Thyroid gland (tissue), 4 donors: Measurements from ENCODE around the gene AKR1E2.

ENCODE experiments used
- POLR2A ChIP-seq, 2 donors: fragments of 450-650 bp; IDR thresholded peaks; one replicate each; pipeline ENCODE4 v1.6.1; 2017; ENCODE audit warnings: antibody characterized with exemption in 2 of 2, mild to moderate bottlenecking in 2 of 2, moderate library complexity in 1 of 2
- TF ChIP-seq, protein P1 (sequence below), 6 experiments: fragments of 200-600 bp in 3 of 6; fragments of 450-650 bp in 3 of 6; sonication (generic) in 3 of 6; IDR thresholded peaks; one replicate each; pipeline ENCODE4 v1.5.1; 2016 to 2019; ENCODE audit warnings: antibody characterized with exemption in 6 of 6, mild to moderate bottlenecking in 2 of 6, inconsistent platforms in 1 of 6, moderate library complexity in 1 of 6

DNA sequence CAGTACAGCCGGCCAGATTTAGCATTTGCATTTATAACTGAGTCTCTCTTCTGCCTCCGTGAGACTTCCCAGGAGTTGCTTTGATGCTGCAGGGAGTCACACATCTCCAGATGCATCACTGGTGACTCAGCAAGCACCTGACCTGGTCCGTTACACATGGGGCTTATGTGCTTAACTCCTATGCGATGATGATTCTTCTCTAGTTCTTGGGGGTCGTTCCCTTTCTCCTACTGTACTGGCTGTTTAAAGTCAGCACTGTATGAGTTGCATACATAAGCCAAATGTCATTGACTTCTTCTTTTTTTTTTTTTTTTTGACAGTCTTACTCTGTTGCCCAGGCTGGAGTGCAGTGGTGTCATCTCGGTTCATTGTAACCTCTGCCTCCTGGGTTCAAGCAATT is 13.0 kb upstream of the AKR1E2 start:
- TF ChIP-seq, protein P1, sequence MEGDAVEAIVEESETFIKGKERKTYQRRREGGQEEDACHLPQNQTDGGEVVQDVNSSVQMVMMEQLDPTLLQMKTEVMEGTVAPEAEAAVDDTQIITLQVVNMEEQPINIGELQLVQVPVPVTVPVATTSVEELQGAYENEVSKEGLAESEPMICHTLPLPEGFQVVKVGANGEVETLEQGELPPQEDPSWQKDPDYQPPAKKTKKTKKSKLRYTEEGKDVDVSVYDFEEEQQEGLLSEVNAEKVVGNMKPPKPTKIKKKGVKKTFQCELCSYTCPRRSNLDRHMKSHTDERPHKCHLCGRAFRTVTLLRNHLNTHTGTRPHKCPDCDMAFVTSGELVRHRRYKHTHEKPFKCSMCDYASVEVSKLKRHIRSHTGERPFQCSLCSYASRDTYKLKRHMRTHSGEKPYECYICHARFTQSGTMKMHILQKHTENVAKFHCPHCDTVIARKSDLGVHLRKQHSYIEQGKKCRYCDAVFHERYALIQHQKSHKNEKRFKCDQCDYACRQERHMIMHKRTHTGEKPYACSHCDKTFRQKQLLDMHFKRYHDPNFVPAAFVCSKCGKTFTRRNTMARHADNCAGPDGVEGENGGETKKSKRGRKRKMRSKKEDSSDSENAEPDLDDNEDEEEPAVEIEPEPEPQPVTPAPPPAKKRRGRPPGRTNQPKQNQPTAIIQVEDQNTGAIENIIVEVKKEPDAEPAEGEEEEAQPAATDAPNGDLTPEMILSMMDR (IDR thresholded peaks at IDR 0.05) = no peak
- no peak for TF ChIP-seq POLR2A (IDR thresholded peaks at IDR 0.05)
